Hepatocyte (in vitro differentiated cells): ENCODE results near the gene GPR183.

Experiments
- EZH2 ChIP-seq: fragments of 200-600 bp; sonication (generic); IDR thresholded peaks from 2 replicates; pipeline ENCODE4 v1.6.1; 2016; ENCODE audit warnings: antibody characterized with exemption, mild to moderate bottlenecking, borderline replicate concordance
- EZH2phosphoT487 ChIP-seq: fragments of 200-600 bp; sonication (generic); IDR thresholded peaks from one replicate; pipeline ENCODE4 v1.6.1; 2018; ENCODE audit warnings: antibody characterized with exemption, mild to moderate bottlenecking, low read depth, moderate library complexity; ENCODE audit not compliant: unreplicated experiment, severe bottlenecking
- TF ChIP-seq, protein P1 (sequence below): fragments of 200-600 bp; sonication (generic); IDR thresholded peaks from 2 replicates; pipeline ENCODE4 v1.5.1; 2016; ENCODE audit warnings: antibody characterized with exemption, mild to moderate bottlenecking; ENCODE audit not compliant: poor library complexity

DNA sequence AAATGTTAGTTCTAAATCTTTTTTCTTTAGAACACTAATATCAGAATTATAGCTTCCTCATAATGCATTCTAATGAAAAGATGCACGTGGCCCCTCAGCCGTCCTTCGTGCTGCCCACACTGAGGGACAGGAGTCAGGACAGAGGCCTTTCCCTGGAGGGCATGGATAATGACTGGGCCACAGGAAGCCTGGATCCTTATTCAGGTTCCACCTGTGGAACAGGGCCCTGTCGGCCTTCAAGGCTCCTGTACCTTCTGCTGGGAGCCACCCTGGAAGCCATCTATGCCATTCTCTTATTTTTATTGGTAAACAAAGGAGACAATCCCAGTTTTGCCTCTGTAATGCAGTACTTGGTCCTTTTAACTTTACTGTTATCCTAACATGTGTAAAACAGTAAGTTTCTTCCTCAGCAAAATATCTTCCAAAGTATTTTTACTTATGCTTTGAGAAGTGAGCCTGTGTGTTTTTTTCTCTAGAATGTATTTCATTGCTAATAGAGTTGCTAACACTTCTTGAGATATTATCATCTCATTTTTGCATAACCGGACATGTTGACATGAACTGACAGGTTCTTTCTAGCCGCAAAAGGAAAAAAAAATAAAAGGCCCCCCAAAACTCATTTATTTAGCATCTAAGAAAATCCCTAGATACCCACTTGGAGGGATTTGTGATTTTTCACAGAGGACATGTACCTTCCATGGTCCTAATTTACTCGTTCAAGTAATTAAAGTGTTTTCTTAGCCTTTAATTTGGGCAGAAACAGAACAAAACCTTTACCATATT, 6.0 kb downstream of the GPR183 start:
- TF ChIP-seq EZH2phosphoT487: no peak
- TF ChIP-seq, protein P1, sequence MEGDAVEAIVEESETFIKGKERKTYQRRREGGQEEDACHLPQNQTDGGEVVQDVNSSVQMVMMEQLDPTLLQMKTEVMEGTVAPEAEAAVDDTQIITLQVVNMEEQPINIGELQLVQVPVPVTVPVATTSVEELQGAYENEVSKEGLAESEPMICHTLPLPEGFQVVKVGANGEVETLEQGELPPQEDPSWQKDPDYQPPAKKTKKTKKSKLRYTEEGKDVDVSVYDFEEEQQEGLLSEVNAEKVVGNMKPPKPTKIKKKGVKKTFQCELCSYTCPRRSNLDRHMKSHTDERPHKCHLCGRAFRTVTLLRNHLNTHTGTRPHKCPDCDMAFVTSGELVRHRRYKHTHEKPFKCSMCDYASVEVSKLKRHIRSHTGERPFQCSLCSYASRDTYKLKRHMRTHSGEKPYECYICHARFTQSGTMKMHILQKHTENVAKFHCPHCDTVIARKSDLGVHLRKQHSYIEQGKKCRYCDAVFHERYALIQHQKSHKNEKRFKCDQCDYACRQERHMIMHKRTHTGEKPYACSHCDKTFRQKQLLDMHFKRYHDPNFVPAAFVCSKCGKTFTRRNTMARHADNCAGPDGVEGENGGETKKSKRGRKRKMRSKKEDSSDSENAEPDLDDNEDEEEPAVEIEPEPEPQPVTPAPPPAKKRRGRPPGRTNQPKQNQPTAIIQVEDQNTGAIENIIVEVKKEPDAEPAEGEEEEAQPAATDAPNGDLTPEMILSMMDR: no peak
- no peak for TF ChIP-seq EZH2
